Measurements from ENCODE around the gene AP3S2.

DNA sequence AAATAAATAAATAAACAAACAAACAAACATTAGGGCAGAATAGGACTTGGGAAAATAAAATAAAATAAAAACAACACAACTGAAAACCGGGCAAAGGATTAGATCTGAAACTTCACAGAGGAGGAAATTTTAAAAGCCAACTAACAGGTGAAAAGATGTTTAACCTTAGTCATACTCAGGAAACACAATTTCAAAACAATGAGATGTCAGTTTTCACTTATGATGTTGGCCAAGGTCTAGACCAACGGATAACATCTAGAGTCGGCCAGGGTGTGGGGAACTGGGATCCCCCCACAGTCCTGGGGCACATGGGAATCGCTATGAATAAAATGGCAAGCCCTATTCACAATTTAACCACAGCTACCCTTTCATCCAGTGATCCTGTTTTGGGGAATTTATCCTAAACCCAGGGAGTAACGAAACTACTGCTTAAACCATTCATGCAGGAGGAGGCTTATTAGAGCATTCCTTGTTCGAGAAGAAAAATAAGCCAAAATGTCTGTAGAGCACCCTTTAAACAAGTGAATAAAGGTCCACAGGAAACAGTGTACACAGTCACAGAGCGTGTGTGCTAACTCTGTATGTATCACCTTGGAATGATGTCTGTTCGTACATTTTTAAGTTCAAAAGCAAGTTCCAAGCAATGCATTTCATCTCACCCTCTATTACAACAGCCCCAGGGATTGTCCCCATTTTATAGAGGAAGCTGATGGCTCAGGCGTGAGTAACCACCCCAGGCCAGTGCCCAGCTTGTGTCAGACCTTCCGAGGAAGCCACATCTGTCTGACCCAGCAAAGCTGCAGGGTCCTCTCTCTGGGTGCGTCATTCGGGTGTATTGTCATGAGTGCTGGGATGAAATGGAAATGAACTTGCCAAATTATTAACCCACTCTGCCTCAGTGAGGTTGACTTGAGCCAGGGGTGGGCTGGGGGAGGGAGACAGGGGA is 72.9 kb downstream of the AP3S2 start:
- no peak for TF ChIP-seq CTCF (conservative IDR thresholded peaks at IDR 0.05; ENCODE audit: low read depth in 2 of 2)
- no peak for TF ChIP-seq CREB1 (CRISPR knock-in tag; IDR thresholded peaks at IDR 0.05; ENCODE audit: low read depth)
- no peak for TF ChIP-seq EZH2 (IDR thresholded peaks at IDR 0.05; ENCODE audit: low read depth, unreplicated experiment)
- TF ChIP-seq EZH2phosphoT487 (IDR thresholded peaks at IDR 0.05; ENCODE audit: unreplicated experiment) = no peak
- no peak for TF ChIP-seq REST (IDR thresholded peaks at IDR 0.05; ENCODE audit: unreplicated experiment)
- no peak for TF ChIP-seq POLR2AphosphoS5 (IDR thresholded peaks at IDR 0.05; ENCODE audit: low read depth)
- TF ChIP-seq JUNB (IDR thresholded peaks at IDR 0.05; ENCODE audit: unreplicated experiment) = no peak
- TF ChIP-seq ETS1 (IDR thresholded peaks at IDR 0.05) = no peak
- TF ChIP-seq ZNF114 (CRISPR knock-in tag; IDR thresholded peaks at IDR 0.05) = no peak
- no peak for TF ChIP-seq ZNF331 (CRISPR knock-in tag; IDR thresholded peaks at IDR 0.05; ENCODE audit: low read depth)

Data from GM23338 (cell line).